ENCODE results near the gene ERV3-1.

The ERV3-1 gene

DNA sequence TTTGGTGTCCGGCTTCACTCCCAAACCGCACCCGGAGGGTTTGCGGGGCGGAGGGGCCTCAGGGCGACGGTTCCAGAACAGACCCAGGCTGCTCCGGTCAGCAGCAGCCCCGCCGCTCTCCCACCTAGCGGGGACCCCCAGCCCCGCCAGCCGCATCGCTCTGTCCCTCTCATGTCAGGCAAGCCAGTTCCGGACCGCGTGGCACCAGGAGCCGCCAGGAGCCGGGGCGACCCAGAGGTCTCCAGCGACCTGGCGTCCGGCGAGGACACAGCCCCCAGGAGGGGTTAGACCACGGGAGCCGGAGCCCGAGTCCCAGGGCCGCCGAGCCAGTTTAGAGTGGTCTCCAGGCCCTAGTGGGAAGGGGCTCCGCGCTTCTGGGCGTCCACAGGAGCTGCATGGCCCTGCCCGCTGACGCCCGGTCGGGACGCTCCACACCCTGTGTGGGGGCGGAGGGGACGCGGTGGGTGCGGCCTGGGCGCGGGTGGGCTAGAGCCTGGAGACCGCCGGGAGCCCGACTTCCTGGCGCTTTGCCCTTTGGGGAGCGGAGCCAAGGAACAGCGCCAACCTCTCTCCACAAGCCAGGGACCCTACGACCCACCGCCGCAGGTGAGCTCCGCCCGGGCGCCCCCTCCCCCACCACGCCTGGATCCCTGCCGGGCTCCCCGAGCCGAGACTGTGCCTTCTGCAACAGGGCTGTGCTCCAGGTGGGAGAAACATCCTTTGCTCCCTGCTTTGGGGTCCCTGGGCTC, 59.1 kb downstream of the ERV3-1 start (continued):
- TF ChIP-seq ZNF132 (tag by site-specific recombination; IDR thresholded peaks at IDR 0.05; ENCODE audit: borderline replicate concordance) (no peak), ZNF777 (tag by site-specific recombination; IDR thresholded peaks at IDR 0.05; ENCODE audit: borderline replicate concordance) (no peak), ZBTB8A (tag by site-specific recombination; IDR thresholded peaks at IDR 0.05) (peak; percentile 40; the same call in 1 of the 2 replicates), EGR2 (tag by site-specific recombination; IDR thresholded peaks at IDR 0.05; ENCODE audit: low read depth) (no peak), ZNF157 (tag by site-specific recombination; IDR thresholded peaks at IDR 0.05) (no peak), ZNF174 (tag by site-specific recombination; IDR thresholded peaks at IDR 0.05) (no peak), KLF1 (tag by site-specific recombination; IDR thresholded peaks at IDR 0.05) (peak; percentile 49), ZNF521 (tag by site-specific recombination; IDR thresholded peaks at IDR 0.05) (no peak), ZNF561 (tag by site-specific recombination; IDR thresholded peaks at IDR 0.05; ENCODE audit: borderline replicate concordance) (no peak), HOXA7 (CRISPR knock-in tag; IDR thresholded peaks at IDR 0.05; ENCODE audit: borderline replicate concordance) (no peak), ZNF274 (IDR thresholded peaks at IDR 0.05; ENCODE audit: low read length) (no peak), ZNF274 (tag by site-specific recombination; IDR thresholded peaks at IDR 0.05; ENCODE audit: borderline replicate concordance) (no peak), ZNF292 (tag by site-specific recombination; IDR thresholded peaks at IDR 0.05; ENCODE audit: borderline replicate concordance, low read depth) (no peak), SP7 (tag by site-specific recombination; IDR thresholded peaks at IDR 0.05) (no peak), ZNF311 (tag by site-specific recombination; IDR thresholded peaks at IDR 0.05; ENCODE audit: borderline replicate concordance) (no peak), ZNF112 (tag by site-specific recombination; IDR thresholded peaks at IDR 0.05) (no peak), ZNF169 (tag by site-specific recombination; IDR thresholded peaks at IDR 0.05) (no peak), ZNF529 (tag by site-specific recombination; IDR thresholded peaks at IDR 0.05; ENCODE audit: insufficient replicate concordance) (no peak), ZNF121 (tag by site-specific recombination; IDR thresholded peaks at IDR 0.05) (no peak), ZNF792 (tag by site-specific recombination; IDR thresholded peaks at IDR 0.05) (no peak), ZEB2 (tag by site-specific recombination; IDR thresholded peaks at IDR 0.05) (no peak), KLF7 (tag by site-specific recombination; IDR thresholded peaks at IDR 0.05; ENCODE audit: borderline replicate concordance) (no peak), GLIS2 (tag by site-specific recombination; IDR thresholded peaks at IDR 0.05) (peak; percentile 38; the same call in 1 of the 2 replicates), SP3 (tag by site-specific recombination; IDR thresholded peaks at IDR 0.05) (0 out of 2 replicates have a peak, but pooled peaks have one; percentile 36), ZNF510 (tag by site-specific recombination; IDR thresholded peaks at IDR 0.05; ENCODE audit: insufficient replicate concordance) (no peak), ZNF571 (tag by site-specific recombination; IDR thresholded peaks at IDR 0.05) (no peak), ZNF138 (tag by site-specific recombination; IDR thresholded peaks at IDR 0.05; ENCODE audit: borderline replicate concordance) (no peak), ZNF776 (tag by site-specific recombination; IDR thresholded peaks at IDR 0.05; ENCODE audit: borderline replicate concordance) (no peak), ZNF324 (tag by site-specific recombination; IDR thresholded peaks at IDR 0.05) (no peak), ZNF16 (tag by site-specific recombination; IDR thresholded peaks at IDR 0.05; ENCODE audit: low read depth) (no peak), ZNF623 (tag by site-specific recombination; IDR thresholded peaks at IDR 0.05) (no peak)
- TF ChIP-seq, protein P1, sequence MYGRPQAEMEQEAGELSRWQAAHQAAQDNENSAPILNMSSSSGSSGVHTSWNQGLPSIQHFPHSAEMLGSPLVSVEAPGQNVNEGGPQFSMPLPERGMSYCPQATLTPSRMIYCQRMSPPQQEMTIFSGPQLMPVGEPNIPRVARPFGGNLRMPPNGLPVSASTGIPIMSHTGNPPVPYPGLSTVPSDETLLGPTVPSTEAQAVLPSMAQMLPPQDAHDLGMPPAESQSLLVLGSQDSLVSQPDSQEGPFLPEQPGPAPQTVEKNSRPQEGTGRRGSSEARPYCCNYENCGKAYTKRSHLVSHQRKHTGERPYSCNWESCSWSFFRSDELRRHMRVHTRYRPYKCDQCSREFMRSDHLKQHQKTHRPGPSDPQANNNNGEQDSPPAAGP (tag by site-specific recombination; IDR thresholded peaks at IDR 0.05) = no peak
- TF ChIP-seq, protein P2, sequence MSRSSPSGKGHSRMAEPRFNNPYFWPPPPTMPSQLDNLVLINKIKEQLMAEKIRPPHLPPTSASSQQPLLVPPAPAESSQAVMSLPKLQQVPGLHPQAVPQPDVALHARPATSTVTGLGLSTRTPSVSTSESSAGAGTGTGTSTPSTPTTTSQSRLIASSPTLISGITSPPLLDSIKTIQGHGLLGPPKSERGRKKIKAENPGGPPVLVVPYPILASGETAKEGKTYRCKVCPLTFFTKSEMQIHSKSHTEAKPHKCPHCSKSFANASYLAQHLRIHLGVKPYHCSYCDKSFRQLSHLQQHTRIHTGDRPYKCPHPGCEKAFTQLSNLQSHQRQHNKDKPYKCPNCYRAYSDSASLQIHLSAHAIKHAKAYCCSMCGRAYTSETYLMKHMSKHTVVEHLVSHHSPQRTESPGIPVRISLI (tag by site-specific recombination; IDR thresholded peaks at IDR 0.05) = no peak
- TF ChIP-seq, protein P3, sequence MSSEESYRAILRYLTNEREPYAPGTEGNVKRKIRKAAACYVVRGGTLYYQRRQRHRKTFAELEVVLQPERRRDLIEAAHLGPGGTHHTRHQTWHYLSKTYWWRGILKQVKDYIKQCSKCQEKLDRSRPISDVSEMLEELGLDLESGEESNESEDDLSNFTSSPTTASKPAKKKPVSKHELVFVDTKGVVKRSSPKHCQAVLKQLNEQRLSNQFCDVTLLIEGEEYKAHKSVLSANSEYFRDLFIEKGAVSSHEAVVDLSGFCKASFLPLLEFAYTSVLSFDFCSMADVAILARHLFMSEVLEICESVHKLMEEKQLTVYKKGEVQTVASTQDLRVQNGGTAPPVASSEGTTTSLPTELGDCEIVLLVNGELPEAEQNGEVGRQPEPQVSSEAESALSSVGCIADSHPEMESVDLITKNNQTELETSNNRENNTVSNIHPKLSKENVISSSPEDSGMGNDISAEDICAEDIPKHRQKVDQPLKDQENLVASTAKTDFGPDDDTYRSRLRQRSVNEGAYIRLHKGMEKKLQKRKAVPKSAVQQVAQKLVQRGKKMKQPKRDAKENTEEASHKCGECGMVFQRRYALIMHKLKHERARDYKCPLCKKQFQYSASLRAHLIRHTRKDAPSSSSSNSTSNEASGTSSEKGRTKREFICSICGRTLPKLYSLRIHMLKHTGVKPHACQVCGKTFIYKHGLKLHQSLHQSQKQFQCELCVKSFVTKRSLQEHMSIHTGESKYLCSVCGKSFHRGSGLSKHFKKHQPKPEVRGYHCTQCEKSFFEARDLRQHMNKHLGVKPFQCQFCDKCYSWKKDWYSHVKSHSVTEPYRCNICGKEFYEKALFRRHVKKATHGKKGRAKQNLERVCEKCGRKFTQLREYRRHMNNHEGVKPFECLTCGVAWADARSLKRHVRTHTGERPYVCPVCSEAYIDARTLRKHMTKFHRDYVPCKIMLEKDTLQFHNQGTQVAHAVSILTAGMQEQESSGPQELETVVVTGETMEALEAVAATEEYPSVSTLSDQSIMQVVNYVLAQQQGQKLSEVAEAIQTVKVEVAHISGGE (tag by site-specific recombination; conservative IDR thresholded peaks at IDR 0.05; ENCODE audit: low read depth) = no peak
- TF ChIP-seq, protein P4, sequence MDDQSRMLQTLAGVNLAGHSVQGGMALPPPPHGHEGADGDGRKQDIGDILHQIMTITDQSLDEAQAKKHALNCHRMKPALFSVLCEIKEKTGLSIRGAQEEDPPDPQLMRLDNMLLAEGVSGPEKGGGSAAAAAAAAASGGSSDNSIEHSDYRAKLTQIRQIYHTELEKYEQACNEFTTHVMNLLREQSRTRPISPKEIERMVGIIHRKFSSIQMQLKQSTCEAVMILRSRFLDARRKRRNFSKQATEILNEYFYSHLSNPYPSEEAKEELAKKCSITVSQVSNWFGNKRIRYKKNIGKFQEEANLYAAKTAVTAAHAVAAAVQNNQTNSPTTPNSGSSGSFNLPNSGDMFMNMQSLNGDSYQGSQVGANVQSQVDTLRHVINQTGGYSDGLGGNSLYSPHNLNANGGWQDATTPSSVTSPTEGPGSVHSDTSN (CRISPR knock-in tag; IDR thresholded peaks at IDR 0.05) = no peak

All from HEK293 (cell line).